ENCODE data around the gene ATP5F1C.
A peak's percentile ranks its signal among the peaks of the same experiment; 100 is the strongest.
"Not testable (repeated sequence)": the region's sequence is repeated elsewhere in the genome, so short reads cannot be mapped to it uniquely, and the experiment has no call there.

ATP5F1C gene

GRCh38 chr10:7787857-7788638 lies at the start of gene ATP5F1C, which contains the start of gene KIN:
ATP5F1C (plus strand) TSS chr10:7788177; CDS start chr10:7788208, 31 bp downstream.
KIN (minus strand) TSS chr10:7787993; CDS start chr10:7787933, 60 bp downstream.
- peak; percentile 98 for DNase-seq (ENCODE audit: low spot score)

- no peak for DNase-seq (ENCODE audit: low spot score)
Measured at GRCh38 chr10:7738536-7739407, 49.2 kb upstream of the ATP5F1C start.

- DNase-seq (ENCODE audit: low spot score) = no peak
Measured at GRCh38 chr10:7744307-7744706, 43.7 kb upstream of the ATP5F1C start.

- not testable (repeated sequence) for DNase-seq (ENCODE audit: low spot score)
Measured at GRCh38 chr10:7748637-7749036, 39.3 kb upstream of the ATP5F1C start.

GRCh38 chr10:7750222-7750621 lies 37.8 kb upstream of the ATP5F1C start:
- no peak for DNase-seq (ENCODE audit: low spot score)

GRCh38 chr10:7752251-7752650 lies 35.7 kb upstream of the ATP5F1C start:
- DNase-seq (ENCODE audit: low spot score) = no peak

GRCh38 chr10:7755103-7755502 lies 32.9 kb upstream of the ATP5F1C start:
- DNase-seq (ENCODE audit: low spot score) = no peak

GRCh38 chr10:7756360-7756992 lies 31.5 kb upstream of the ATP5F1C start:
- DNase-seq (ENCODE audit: low spot score) = peak; percentile 6

GRCh38 chr10:7763929-7764328 lies 24.0 kb upstream of the ATP5F1C start:
- no peak for DNase-seq (ENCODE audit: low spot score)

GRCh38 chr10:7766241-7766640 lies 21.7 kb upstream of the ATP5F1C start:
- DNase-seq (ENCODE audit: low spot score) = no peak

GRCh38 chr10:7767209-7767608 lies 20.8 kb upstream of the ATP5F1C start:
- no peak for DNase-seq (ENCODE audit: low spot score)

GRCh38 chr10:7768417-7768816 lies 19.6 kb upstream of the ATP5F1C start:
- DNase-seq (ENCODE audit: low spot score) = no peak

GRCh38 chr10:7773845-7774801 lies 13.9 kb upstream of the ATP5F1C start:
- no peak for DNase-seq (ENCODE audit: low spot score)

- no peak for DNase-seq (ENCODE audit: low spot score)
Measured at GRCh38 chr10:7776777-7777176, 11.2 kb upstream of the ATP5F1C start.

- not testable (repeated sequence) for DNase-seq (ENCODE audit: low spot score)
Measured at GRCh38 chr10:7782194-7782593, 5.8 kb upstream of the ATP5F1C start.

- DNase-seq (ENCODE audit: low spot score) = no peak
Measured at GRCh38 chr10:7786430-7786829, 1.5 kb upstream of the ATP5F1C start.

- DNase-seq (ENCODE audit: low spot score) = no peak
Measured at GRCh38 chr10:7787150-7787856, 674 bp upstream of the ATP5F1C start.

GRCh38 chr10:7788639-7789286 lies 786 bp downstream of the ATP5F1C start:
- no peak for DNase-seq (ENCODE audit: low spot score)

- no peak for DNase-seq (ENCODE audit: low spot score)
Measured at GRCh38 chr10:7789390-7789789, 1.4 kb downstream of the ATP5F1C start.

GRCh38 chr10:7792541-7792940 lies 4.6 kb downstream of the ATP5F1C start:
- no peak for DNase-seq (ENCODE audit: low spot score)
